ENCODE measurements around the gene NT5C. TPM values are rescaled to one million over a fixed set of nuclear protein-coding genes. Genes with fewer than 3 reads are reported as not detected.
A peak's percentile ranks its signal among the peaks of the same experiment; 100 is the strongest.

The NT5C gene
- total RNA-seq, 1 donor, result 40.2 TPM

DNA sequence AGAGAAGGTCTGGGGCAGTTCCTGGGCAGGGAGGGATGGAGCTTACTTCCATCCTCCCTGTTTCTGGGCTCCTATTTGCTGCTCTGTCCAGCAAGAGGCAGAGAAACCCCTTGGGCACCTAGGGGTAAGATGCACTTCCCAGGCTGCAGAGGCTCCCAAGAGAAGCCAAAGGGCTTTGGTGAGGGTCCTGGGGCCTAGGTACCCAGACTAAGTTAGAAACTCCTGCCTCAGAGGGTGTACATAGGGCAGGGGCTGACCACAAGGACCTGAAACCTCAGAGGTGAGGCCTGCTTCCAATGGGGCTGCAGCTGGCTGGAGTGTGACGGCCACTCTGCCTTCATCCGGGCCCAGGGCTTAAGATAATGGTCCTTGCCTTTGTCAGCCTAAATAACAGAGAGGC is 23.3 kb downstream of the NT5C start:
- H3K4me3 ChIP-seq (ENCODE audit: low read depth, low read length), result no peak overlapping the region
- DNase-seq (ENCODE audit: low read depth), result no peak
- TF ChIP-seq, protein P1, sequence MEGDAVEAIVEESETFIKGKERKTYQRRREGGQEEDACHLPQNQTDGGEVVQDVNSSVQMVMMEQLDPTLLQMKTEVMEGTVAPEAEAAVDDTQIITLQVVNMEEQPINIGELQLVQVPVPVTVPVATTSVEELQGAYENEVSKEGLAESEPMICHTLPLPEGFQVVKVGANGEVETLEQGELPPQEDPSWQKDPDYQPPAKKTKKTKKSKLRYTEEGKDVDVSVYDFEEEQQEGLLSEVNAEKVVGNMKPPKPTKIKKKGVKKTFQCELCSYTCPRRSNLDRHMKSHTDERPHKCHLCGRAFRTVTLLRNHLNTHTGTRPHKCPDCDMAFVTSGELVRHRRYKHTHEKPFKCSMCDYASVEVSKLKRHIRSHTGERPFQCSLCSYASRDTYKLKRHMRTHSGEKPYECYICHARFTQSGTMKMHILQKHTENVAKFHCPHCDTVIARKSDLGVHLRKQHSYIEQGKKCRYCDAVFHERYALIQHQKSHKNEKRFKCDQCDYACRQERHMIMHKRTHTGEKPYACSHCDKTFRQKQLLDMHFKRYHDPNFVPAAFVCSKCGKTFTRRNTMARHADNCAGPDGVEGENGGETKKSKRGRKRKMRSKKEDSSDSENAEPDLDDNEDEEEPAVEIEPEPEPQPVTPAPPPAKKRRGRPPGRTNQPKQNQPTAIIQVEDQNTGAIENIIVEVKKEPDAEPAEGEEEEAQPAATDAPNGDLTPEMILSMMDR (IDR thresholded peaks at IDR 0.05; ENCODE audit: insufficient read depth, low read depth, low read length), result no peak

DNA sequence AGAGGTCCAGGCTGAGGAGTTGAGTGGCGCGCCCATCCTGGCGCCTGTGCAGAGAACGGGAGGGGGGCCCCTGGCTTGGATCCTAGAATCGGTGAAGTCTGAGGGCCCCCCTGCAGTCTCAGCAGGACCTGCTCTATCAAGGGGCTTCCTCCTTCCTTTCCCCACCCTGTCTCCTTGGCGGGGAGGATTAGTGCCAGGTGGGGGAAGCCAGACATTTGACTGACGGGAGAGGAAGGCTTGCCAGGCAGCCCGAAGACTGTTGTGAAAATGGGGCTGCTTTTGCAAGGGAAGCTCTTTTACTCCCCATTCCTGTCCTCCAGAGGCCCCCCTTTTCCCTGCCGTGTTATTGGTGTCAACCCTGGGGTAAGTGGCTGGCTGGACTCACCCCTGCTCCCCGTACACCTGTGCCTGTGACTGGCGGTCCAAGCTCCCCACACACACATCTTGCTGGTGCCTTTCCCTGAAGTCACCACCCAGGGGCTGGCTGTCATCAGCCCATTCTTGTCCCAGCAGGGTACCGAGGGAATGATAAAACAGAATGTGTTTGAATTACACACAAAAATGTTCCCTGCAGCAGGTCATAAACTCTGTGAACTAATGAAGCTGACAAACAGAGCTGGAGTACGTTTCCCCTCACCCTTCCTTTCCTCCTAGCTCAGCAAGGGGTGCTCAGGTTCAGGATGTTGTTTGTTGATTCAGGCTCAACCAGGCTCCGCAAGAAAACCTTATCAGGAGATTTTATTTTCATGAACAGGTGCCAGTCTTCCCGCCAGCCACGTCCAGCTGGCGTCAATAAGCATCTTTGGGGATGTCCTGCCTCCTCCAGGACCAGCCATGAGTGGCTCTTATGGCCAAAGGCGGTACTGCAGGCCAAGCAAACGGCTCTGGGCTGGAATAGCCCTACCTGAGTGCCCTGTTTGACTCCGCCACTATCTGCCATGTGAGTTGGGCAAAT is 26.1 kb downstream of the NT5C start:
- no peak overlapping the region for H3K4me3 ChIP-seq (ENCODE audit: low read depth, low read length)
- no peak for DNase-seq (ENCODE audit: low read depth)
- TF ChIP-seq, protein P1 (IDR thresholded peaks at IDR 0.05; ENCODE audit: insufficient read depth, low read depth, low read length), result peak; percentile 84

DNA sequence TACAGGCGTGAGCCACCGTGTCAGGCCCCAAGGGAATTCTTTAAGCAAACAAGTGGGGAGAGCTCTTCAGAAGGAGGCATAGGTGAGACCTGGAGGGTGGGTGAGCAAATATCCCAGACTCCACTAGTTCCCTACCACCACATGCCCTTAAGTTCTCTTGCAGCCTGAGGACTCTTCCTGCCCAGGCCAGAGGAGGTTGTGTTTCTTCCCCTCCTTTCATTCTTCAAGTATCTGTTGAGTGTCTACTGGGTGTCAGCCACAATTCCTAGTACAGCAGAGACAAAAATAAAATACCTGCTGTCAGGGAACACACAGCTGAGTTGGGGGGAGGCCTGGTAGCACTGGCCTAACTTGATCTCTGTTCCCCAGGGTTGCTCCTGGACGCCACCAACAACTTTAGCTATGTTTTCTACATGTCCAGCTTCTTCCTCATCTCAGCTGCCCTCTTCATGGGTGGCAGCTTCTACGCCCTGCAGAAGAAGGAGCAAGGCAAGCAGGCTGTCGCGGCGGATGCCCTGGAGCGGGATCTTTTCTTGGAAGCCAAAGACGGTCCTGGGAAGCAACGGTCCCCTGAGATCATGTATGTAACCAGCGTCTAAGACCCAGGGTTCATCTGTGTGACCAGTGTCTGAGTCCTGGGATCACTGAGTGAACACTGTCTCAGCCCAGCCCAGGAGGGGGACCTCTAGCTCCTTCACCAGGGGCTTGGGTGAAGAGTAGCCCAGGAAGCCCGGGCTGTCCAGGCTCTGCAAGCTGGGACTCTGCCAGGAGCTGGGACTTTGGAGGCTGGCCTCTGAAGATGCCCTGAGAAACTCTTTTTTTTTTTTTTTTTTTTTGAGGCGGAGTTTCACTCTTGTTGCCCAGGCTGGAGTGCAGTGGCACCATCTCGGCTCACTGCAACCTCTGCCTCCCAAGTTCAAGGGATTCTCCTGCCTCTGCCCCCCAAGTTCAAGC is 27.7 kb downstream of the NT5C start:
- no peak overlapping the region for H3K4me3 ChIP-seq (ENCODE audit: low read depth, low read length)
- TF ChIP-seq, protein P1 (IDR thresholded peaks at IDR 0.05; ENCODE audit: insufficient read depth, low read depth, low read length), result no peak
- no peak for DNase-seq (ENCODE audit: low read depth)

DNA sequence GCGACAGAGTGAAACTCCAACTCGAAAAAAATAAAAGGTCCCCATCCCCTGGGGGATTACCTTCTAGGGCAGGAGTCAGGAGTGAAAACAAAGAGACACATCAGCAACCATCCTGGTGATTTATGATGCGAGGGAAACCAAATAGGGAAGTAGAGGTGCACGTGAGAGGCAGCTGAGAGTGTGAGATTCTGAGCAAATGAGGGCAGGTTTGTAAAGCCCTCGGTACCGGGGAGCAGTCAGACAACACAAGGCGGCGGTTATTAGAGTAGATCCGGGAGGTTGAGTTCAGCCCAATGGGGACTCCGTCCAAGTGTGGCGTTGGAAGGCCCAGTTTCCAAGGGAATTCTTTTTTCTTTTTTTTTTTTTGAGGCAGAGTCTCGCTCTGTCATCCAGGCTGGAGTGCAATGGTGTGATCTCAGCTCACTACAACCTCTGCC is 29.1 kb downstream of the NT5C start:
- TF ChIP-seq, protein P1 (IDR thresholded peaks at IDR 0.05; ENCODE audit: insufficient read depth, low read depth, low read length), result no peak

DNA sequence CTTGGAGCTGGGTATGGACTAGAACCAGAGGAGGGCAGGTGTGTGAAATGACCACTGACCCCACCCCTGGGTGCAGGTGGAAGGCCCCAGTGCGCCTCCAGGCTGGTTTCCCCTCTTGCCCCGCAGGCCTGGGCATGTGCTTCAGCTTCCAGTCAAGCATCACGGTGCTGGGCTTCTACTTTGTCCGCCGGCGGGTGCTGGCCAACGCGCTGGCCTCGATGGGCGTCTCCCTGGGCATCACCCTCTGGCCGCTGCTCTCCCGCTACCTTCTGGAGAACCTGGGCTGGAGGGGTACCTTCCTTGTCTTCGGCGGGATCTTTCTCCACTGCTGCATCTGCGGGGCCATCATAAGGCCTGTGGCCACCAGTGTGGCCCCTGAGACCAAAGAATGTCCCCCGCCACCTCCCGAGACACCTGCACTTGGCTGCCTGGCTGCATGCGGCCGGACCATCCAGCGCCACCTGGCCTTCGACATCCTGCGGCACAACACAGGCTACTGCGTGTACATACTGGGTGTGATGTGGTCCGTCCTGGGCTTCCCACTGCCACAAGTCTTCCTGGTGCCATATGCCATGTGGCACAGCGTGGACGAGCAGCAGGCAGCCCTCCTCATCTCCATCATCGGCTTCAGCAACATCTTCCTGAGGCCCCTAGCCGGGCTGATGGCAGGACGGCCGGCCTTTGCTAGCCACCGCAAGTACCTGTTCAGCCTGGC is 31.5 kb downstream of the NT5C start:
- DNase-seq (ENCODE audit: low read depth), result no peak
- no peak overlapping the region for H3K4me3 ChIP-seq (ENCODE audit: low read depth, low read length)
- TF ChIP-seq, protein P1 (IDR thresholded peaks at IDR 0.05; ENCODE audit: insufficient read depth, low read depth, low read length), result no peak

More for the DNA sequence above, 29.1 kb downstream of the NT5C start:
- no peak for DNase-seq (ENCODE audit: low read depth)
- no peak overlapping the region for H3K4me3 ChIP-seq (ENCODE audit: low read depth, low read length)

DNA sequence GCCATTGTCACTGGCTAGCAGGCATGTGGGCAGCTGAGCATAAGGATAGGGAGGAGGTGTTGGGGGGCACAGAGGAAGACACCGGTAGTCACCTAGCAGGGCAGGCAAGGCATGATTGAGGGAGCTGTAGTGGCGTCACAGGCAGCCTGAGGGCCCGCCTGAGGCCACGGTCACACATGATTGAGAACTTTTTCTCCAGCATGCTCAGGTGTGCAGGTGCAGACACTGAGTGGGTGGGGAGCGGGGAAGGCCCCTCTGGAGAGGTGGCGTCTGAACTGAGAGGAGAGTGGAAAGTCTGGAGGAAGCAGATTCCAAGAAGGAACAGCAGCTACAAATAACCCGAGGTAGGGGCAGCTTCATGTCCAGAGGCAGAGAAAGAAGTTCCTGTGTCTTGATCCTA is 32.7 kb downstream of the NT5C start:
- TF ChIP-seq, protein P1 (IDR thresholded peaks at IDR 0.05; ENCODE audit: insufficient read depth, low read depth, low read length), result no peak
- H3K4me3 ChIP-seq (ENCODE audit: low read depth, low read length), result no peak overlapping the region
- DNase-seq (ENCODE audit: low read depth), result no peak
